HG02840 (cell line): ENCODE results near the gene TMC8.
"Not testable (repeated sequence)": the region's sequence is repeated elsewhere in the genome, so short reads cannot be mapped to it uniquely, and the experiment has no call there.

Experiments used
- ATAC-seq: cut with Tn5 transposase; IDR thresholded peaks from one replicate; pipeline ENCODE4 v1.9.1; 2021; ENCODE audit warnings: mild to moderate bottlenecking, moderate library complexity, moderate number of reproducible peaks; ENCODE audit not compliant: unreplicated experiment, low FRiP score

The TMC8 gene

GRCh38 chr17:78133971-78134898, 3.7 kb downstream of the TMC8 start:
- no peak for ATAC-seq

DNA sequence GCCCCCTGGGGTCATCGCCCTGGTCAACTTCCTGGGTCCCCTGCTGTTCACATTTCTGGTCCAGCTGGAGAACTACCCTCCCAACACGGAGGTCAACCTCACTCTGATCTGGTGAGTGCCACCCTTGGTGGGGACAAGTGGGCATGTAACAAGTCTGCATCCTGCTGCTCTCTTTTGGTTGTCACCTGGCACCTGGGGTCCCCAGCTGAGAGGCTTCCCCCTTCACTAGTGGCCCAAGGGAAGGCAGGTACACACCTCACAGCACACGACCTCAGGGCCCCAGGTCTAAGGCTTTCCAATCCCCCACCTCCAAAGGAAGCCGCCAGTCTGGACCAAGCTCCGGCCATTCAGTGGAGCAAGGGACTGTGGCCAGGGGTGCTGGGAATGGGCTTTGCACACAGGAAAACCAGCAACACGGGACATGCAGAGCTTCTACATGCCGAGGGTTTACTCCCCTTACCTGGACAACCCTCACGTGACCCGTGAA, 4.4 kb downstream of the TMC8 start:
- ATAC-seq = no peak

DNA sequence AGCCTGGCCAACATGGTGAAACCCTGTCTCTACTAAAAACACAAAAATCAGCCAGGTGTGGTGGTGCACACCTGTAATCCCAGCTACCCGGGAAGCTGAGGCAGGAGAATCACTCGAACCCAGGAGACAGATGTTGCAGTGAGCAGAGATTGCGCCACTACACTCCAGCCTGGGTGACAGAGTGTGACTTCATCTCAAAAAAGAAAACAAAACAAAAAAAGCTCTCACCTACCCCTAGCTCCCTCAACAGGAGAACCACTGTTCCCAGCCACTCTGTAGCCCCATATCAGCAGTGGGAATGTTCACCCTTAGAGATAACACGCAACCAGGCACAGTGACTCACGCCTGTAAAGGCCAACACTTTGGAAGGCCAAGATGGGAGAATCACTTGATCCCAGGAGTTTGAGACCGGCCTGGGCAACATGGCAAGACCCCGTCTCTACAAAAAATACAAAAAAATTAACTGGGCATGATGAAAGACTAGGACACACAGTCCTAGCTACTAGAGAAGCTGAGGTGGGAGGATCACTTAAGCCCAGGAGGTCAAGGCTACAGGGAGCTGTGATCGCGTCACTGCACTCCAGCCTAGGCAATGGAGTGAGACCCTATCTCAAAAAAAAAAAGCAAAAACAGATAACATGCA, 5.4 kb downstream of the TMC8 start:
- no peak for ATAC-seq

GRCh38 chr17:78137392-78138203, 7.0 kb downstream of the TMC8 start:
- ATAC-seq = no peak

DNA sequence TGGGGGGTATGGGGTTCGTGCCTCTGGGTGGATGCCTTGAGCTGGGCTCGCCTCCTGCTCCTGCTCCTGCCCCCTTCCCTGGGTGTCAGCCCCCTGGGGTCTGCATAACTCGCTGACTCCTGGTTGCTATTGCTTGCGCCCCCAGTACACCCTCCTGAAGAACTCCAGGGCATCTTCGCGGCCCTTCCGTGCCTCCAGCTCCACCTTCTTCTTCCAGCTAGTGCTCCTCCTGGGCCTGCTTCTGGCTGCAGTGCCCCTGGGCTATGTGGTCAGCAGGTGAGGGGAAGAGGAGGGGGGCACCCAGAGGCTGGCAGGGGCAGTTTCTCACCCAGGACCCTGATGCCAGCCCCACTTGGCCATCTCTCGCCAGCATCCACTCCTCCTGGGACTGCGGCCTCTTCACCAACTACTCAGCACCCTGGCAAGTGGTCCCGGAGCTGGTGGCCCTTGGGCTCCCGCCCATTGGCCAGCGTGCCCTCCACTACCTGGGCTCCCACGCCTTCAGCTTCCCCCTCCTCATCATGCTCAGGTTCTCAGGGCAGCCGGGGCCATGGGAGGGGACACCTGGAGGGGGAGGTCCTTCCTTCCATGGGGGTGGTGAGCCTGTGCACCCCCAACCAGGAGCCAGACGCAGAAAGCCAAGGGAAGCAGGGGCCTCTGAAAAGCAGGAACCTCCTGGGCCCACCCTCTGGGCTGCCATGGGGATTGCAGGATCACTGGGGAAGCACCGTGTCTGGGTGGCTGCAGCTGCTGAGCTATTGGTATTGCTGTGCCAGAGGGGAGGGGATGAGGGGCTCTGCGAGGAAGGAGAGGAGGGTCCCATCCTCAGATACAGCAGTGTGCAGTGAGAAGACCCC, 7.9 kb downstream of the TMC8 start:
- no peak for ATAC-seq

GRCh38 chr17:78139861-78140168, 9.2 kb downstream of the TMC8 start:
- not testable (repeated sequence) for ATAC-seq

DNA sequence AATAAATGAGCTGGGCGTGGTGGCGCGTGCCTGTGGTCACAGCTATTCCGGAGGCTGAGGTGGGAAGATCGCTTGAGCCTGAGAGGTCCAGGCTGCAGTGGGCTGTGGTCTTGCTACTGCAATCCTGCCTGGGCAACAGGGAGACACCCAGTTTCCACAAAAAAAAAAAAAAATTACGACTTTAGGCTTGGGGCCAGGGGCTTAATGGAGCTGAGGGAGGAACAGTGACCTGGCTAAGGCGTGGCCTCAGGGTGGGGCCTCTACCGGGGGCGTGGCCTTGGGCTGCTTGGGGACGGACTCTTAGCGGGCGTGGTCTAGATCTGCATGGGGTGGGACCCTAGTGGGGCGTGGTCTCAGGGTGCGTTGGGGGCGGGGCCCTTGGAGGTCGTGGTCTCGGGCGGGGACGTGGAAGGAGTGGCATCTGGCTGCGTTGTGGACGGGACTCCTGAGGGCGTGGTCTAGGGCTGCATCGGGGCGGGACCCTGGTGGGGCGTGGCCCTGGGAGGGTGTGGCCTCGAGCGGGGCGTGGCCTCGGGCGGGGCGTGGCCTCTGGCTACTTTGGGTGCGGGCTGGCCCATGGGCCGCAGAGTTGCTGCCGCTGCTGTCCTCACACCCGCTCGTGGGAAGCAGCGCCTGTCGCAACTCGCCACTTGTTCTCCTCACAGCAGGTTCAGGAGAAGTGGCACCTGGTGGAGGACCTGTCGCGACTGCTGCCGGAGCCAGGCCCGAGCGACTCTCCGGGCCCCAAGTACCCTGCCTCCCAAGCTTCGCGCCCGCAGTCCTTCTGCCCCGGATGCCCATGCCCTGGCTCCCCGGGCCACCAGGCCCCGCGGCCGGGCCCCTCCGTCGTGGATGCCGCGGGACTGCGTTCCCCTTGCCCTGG, 9.8 kb downstream of the TMC8 start:
- ATAC-seq = peak; percentile 70

- no peak for ATAC-seq
These were observed 11.0 kb downstream of the TMC8 start for GRCh38 chr17:78141437-78142118.

DNA sequence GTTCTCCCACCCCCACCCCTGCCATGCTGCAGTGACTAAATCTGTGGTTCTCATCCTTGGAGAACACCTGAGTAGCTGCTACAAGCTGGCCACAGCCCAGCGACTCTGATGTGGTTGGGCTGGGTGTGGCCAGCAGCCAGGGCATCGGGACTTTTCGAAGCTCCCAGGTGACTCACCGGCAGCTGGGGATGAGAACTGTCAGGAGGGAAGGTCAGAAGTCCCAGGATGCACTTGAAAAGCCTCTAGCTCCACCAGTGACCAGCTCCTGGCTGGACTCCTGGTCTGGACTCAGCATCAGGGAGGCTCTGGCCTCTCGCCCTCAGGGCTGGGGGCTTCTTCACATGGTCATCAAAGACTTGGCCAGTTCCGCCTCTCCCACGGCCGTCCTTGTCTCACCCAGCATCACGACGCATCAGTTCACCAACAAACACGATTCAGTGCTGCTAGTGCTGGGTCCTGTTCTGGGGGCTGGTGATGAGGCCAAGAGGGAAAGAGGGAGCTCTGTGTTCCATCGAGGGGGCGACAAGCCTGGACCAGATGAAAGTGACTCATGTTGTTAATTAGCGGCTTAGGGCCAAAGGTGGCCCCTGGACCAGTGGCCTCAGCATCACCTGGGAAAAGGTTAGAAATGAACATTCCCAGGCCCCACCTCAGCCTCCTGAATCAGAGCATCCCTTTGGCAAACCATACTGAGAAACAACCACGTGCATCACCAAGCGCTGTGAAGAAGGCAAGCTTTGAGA, 11.7 kb downstream of the TMC8 start:
- no peak for ATAC-seq

GRCh38 chr17:78143214-78144146, 12.9 kb downstream of the TMC8 start:
- no peak for ATAC-seq

DNA sequence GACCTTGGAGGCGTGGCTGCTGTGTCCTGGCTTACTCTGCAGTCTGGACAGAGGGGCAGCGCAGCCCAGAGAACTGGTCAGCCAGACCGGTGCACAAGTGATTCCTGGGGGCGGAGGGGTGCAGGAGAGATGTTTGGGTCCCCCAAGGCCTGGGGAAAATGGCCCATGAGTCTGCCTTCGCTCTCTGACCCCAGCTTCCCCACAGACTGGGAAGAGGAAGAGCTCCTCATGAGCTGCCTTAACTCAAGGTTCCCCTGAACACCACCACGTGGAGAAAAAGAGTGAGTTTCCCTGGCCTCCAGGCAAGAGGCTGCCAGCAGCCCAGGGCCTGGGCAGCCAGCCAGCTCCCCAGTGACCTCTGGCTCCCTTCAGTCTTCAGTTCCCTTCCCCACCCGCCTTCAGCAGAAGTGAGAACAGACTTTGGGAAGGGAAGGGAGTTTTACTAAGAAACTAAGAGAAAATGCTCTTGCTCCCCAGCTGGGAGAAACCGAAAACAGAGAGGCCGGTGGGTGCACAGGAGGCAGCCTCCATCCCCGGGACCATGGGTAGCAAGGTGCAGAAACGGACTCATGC, 13.7 kb downstream of the TMC8 start:
- ATAC-seq = no peak

- no peak for ATAC-seq
These were observed 14.4 kb downstream of the TMC8 start for GRCh38 chr17:78144736-78145641.

GRCh38 chr17:78146471-78146869, 15.9 kb downstream of the TMC8 start:
- ATAC-seq = no peak

DNA sequence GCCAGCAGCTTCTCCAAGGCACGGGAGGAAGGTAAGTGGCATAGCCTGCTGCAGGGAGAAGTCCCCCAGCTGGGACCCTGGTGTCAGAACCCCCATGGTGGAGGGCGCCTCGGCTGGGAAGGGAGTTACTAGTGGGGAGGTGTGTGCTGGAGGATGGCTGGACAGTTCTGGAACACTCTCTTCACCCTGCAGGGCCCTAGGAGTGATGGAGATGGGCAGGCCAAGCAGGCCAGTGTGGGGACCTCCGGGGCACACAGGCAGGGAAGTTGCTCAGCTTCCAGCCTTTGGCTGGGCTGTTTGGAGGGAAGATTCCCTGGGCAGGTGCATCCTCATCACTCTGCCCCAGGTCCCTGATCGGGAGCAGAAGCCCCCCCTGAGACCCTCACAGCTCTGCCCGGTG, 16.3 kb downstream of the TMC8 start:
- ATAC-seq = no peak

DNA sequence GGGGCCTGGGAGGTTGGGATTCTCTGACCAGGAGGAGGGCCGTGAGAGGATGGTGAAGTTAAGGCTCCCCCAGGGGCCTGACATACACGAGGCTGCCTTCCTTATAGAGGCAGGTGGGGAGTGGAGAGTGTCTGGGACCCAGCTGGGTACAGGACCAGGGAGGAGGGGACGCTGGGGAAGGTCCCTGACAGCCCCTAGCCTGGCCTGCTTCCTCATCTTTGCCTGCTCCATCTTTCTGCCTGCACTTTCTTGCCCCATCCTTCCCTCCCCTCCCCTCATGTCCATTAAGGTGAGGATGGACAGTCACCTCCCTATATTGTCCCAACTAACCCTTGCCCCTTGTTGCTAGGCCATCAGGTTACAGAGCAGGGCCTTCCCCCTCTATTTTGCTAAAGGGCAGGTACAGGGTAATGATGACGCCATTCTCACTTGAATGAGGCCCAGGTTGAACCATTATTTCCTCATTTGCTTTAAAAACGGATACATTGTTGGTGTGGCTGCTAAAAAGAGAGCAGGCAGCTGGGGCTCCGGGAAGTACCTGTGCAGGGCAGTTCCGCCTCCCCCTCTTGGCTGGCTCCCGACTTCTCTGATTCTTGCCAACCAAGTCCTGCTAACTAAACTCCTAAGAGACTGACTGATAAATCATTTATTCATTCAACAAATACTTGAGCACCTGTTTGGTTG, 16.9 kb downstream of the TMC8 start:
- ATAC-seq = no peak
